K562 (cell line): ENCODE measurements around the gene KTI12. TPM values are rescaled to one million over a fixed set of nuclear protein-coding genes. Genes with fewer than 3 reads are reported as not detected.

Experiments used
- ATAC-seq: fragments of 200-7000 bp; cut with Tn5 transposase; 3 replicates; pipeline ENCODE4 v1.9.1; 2020; ENCODE audit warnings: moderate library complexity
- BruUV-seq: library from RNA; stranded (reverse); fragments of 400-500 nt; replicated peaks from 2 replicates; lab custom pipeline; 2021; lab: Mats Ljungman, UMichigan
- CTCF ChIA-PET: fragments of 300-600 bp; formaldehyde crosslinking; extraction: SDS; loops from one replicate; lab custom pipeline; 2021; ENCODE audit warnings: low intra/inter-chr PET ratio; lab: Yijun Ruan, JAX
- POLR2A ChIA-PET: fragments of 300-600, 350-650 bp; sonication (Branson Sonifier 250); formaldehyde crosslinking; extraction: SDS; loops from one replicate; lab custom pipeline; 2021; ENCODE audit warnings: antibody characterized with exemption, inconsistent platforms; lab: Yijun Ruan, JAX
- DNase-seq, 4 experiments: peaks; one replicate each; pipeline versions ENCODE4 v3.0.0 to v3.0.0-alpha.2; 2011 to 2018; ENCODE audit warnings: low spot score in 3 of 4, mixed read lengths in 3 of 4; ENCODE audit errors: extremely low read depth in 1 of 4
- FAIRE-seq: peaks from 2 replicates; lab custom pipeline; 2011; peaks lifted over from hg19 to GRCh38; lab: Jason Lieb, UNC
- H2AFZ ChIP-seq: 2 replicates; pipeline ENCODE4 v1.6.0; 2011; ENCODE audit warnings: low read depth, low read length, control low read depth, inconsistent platforms
- H3K27ac ChIP-seq: fragments of 200-600 bp; 3 replicates; pipeline ENCODE4 v1.8.0; 2011; ENCODE audit warnings: low read depth, mild to moderate bottlenecking, control low read depth, inconsistent platforms, low read length, moderate library complexity, mixed read lengths; ENCODE audit errors: extremely low read depth
- H3K27me3 ChIP-seq, 2 experiments: fragments of 300-600 bp in 1 of 2; 2 replicates in 1 of 2; 3 replicates in 1 of 2; pipeline versions ENCODE4 v1.6.0 to v1.8.0; 2011; ENCODE audit warnings: inconsistent platforms in 2 of 2, low read length in 2 of 2, mild to moderate bottlenecking in 1 of 2, mixed read lengths in 1 of 2, moderate library complexity in 1 of 2; ENCODE audit not compliant: control insufficient read depth in 2 of 2, insufficient read depth in 2 of 2
- H3K36me3 ChIP-seq: fragments of 300-600 bp; 3 replicates; pipeline ENCODE4 v1.8.0; 2011; ENCODE audit warnings: mild to moderate bottlenecking, low read length, inconsistent platforms; ENCODE audit not compliant: control insufficient read depth, insufficient read depth
- H3K4me1 ChIP-seq, 2 experiments: fragments of 200-600 bp in 1 of 2; replicated peaks in 1 of 2; 2 replicates in 1 of 2; 3 replicates in 1 of 2; pipeline versions ENCODE4 v1.5.1 to v1.8.0; 2011; ENCODE audit warnings: inconsistent platforms in 2 of 2, low read length in 2 of 2, mild to moderate bottlenecking in 1 of 2, mixed read lengths in 1 of 2, moderate library complexity in 1 of 2; ENCODE audit not compliant: control insufficient read depth in 2 of 2, insufficient read depth in 2 of 2
- H3K4me2 ChIP-seq: 2 replicates; pipeline ENCODE4 v1.6.1; 2011; ENCODE audit warnings: low read length, control low read depth, inconsistent platforms, mixed read lengths; ENCODE audit not compliant: insufficient read depth
- H3K4me3 ChIP-seq: fragments of 200-600 bp; sonication (generic), shearing (Covaris generic); 2 replicates; pipeline ENCODE4 v1.5.1; 2016; ENCODE audit warnings: control low read depth, inconsistent platforms
- H3K79me2 ChIP-seq: fragments of 200-600 bp; 3 replicates; pipeline ENCODE4 v1.8.0; 2011; ENCODE audit warnings: low read length, inconsistent platforms; ENCODE audit not compliant: control insufficient read depth, insufficient read depth
- H3K9ac ChIP-seq, 2 experiments: 2 replicates each; pipeline versions ENCODE4 v1.6.0 to v1.6.1; 2011; ENCODE audit warnings: low read depth in 2 of 2, low read length in 2 of 2, control low read depth in 1 of 2, inconsistent platforms in 1 of 2, mild to moderate bottlenecking in 1 of 2, mixed read lengths in 1 of 2; ENCODE audit not compliant: insufficient read depth in 1 of 2
- H3K9me1 ChIP-seq: one replicate; pipeline ENCODE4 v1.6.0; 2011; ENCODE audit warnings: inconsistent platforms, mild to moderate bottlenecking, low read length, moderate library complexity; ENCODE audit not compliant: control insufficient read depth, insufficient read depth
- H3K9me3 ChIP-seq: replicated peaks from 2 replicates; pipeline ENCODE4 v1.5.1; 2011; ENCODE audit warnings: low read depth, low read length, inconsistent platforms; ENCODE audit not compliant: control insufficient read depth, insufficient read depth
- H4K20me1 ChIP-seq: replicated peaks from 2 replicates; pipeline ENCODE4 v1.6.1; 2011; ENCODE audit warnings: low read length, inconsistent platforms, mixed read lengths; ENCODE audit not compliant: control insufficient read depth, insufficient read depth
- BHLHE40 ChIP-seq: IDR thresholded peaks from 2 replicates; pipeline ENCODE4 v1.6.1; 2011; ENCODE audit warnings: low read length, improper control_type of control experiment
- HSF4 ChIP-seq: fragments of 250-450 bp; sonication (Bioruptor Pico); IDR thresholded peaks from 2 replicates; pipeline ENCODE4 v2.1.2; 2022; ENCODE audit warnings: mild to moderate bottlenecking, moderate library complexity, borderline replicate concordance
- MAFF ChIP-seq: IDR thresholded peaks from 2 replicates; pipeline ENCODE4 v1.6.1; 2012; ENCODE audit warnings: low read length, improper control_type of control experiment
- NR3C1 ChIP-seq: sonication (generic); formaldehyde crosslinking; IDR thresholded peaks from 2 replicates; pipeline ENCODE4 v1.8.1; 2022; ENCODE audit warnings: missing genetic modification reagents
- RBFOX2 ChIP-seq: fragments of 200-400 bp; formaldehyde crosslinking; IDR thresholded peaks from 2 replicates; pipeline ENCODE4 v1.6.1; 2017; ENCODE audit warnings: low read depth, mild to moderate bottlenecking, low read length, moderate library complexity
- TAL1 ChIP-seq: fragments of 450-650 bp; IDR thresholded peaks from 2 replicates; pipeline ENCODE4 v1.6.1; 2016; ENCODE audit warnings: mild to moderate bottlenecking
- U2AF1 ChIP-seq: fragments of 200-400 bp; formaldehyde crosslinking; optimal IDR thresholded peaks from 2 replicates; pipeline ENCODE3; 2017; ENCODE audit warnings: mild to moderate bottlenecking, low read depth, low read length, moderate library complexity
- ZNF77 ChIP-seq: fragments of 250-450 bp; sonication (Bioruptor Pico); IDR thresholded peaks from 2 replicates; pipeline ENCODE4 v1.5.0; 2020
- WGBS: fragments of 100-300 bp; shearing (Covaris generic); methylation state at CpG from one replicate; pipeline ENCODE4 v1.1.6; 2016; ENCODE audit warnings: low coverage, mixed read lengths; ENCODE audit not compliant: insufficient coverage; ENCODE audit errors: missing lambda C conversion rate; 5-methylcytosine and 5-hydroxymethylcytosine counted together
- in situ Hi-C: fragments of 300-500 bp; cut with MboI; formaldehyde crosslinking; loops from 4 replicates; pipeline ENCODE4 v1.15.0; 2018; ENCODE audit warnings: inconsistent platforms, mixed read lengths
- intact Hi-C: fragments of 100-400 bp; cut with micrococcal nuclease; formaldehyde crosslinking; loops from 2 replicates; pipeline ENCODE4 v1.14.2; 2022
- polyA plus RNA-seq, 8 experiments: library from polyadenylated mRNA; depleted of rRNA in 4 of 8; stranded (reverse) in 5 of 8; unstranded in 3 of 8; fragments of >200 nt; fragmentation: Nextera tagmentation in 2 of 8; fragmentation: Illumina TruSeq in 1 of 8; extraction: Ambion mirVana in 2 of 8; extraction: Trizol in 1 of 8; gene quantifications; 2 replicates each; pipeline versions ENCODE4 v1.2.1 to v1.2.3, GENCODE V29; 2011 to 2014; ENCODE audit warnings: inconsistent platforms in 1 of 8, missing spikeins in 1 of 8
- total RNA-seq, 7 experiments: library from RNA; depleted of rRNA in 6 of 7; stranded (reverse); fragments of >200 nt in 6 of 7; fragmentation: Illumina TruSeq in 2 of 7; extraction: Trizol in 2 of 7; gene quantifications; 2 replicates each; pipeline versions ENCODE4 v1.2.1 to v1.2.3, GENCODE V29; 2011 to 2021; ENCODE audit warnings: low replicate concordance in 1 of 7

KTI12 gene
- total and polyA plus RNA-seq, 9 of the 15 experiments (the other 6 are each of a cell fraction or from before 2014, with no cell fraction given), result 3.1 to 22.8 (median 11.6) TPM

GRCh38 chr1:51998701-51999100 is 34.9 kb downstream of the KTI12 start:
- no peak overlapping the region for H3K27ac ChIP-seq
- H3K9ac ChIP-seq, result no peak overlapping the region
- no peaks in the 10 kb centered on the region for H3K79me2 ChIP-seq
- no peak overlapping the region for H3K4me3 ChIP-seq
- no peak overlapping the region for H3K4me2 ChIP-seq
- intact Hi-C loops, result no loop called here
- ChIA-PET CTCF (no interaction called here), POLR2A (interaction anchor here (1.1 kb wide), 1 partner anchor 121 kb away, joined by 3 read pairs; no protein-coding TSS in a partner anchor)
- H3K4me1 ChIP-seq, result no peaks in the 10 kb centered on the region
- H3K9me1 ChIP-seq, result no peaks in the 10 kb centered on the region
- BruUV-seq, result no TSS peak
- H3K27me3 ChIP-seq, result peaks cover 9 to 10% of the 10 kb centered on the region in 2 experiments; a peak in 4 of 5 replicates
- no peak for TF ChIP-seq NR3C1
- TF ChIP-seq U2AF1, result no peak
- TF ChIP-seq RBFOX2, result no peak
- H3K36me3 ChIP-seq, result no peaks in the 10 kb centered on the region
- in situ Hi-C loops, result loop anchor here (5.0 to 10.0 kb wide), 2 partner anchors 64 to 101 kb away; no protein-coding TSS in a partner anchor
- no peaks in the 10 kb centered on the region for H3K9me3 ChIP-seq
- no peaks in the 10 kb centered on the region for H4K20me1 ChIP-seq
- FAIRE-seq (no peak), DNase-seq (peak in 1 of 4 experiments; percentile 4), ATAC-seq (no peak)
- no peak overlapping the region for H2AFZ ChIP-seq
- 8% methylated on average over 1 of the region's 1 CpG for WGBS

- CTCF ChIA-PET, result no interaction called here
- in situ Hi-C loops, result loop anchor here (5.0 to 10.0 kb wide), 2 partner anchors 63 to 101 kb away; no protein-coding TSS in a partner anchor
Observed at GRCh38 chr1:51997974-51998382, 35.6 kb downstream of the KTI12 start.

More at GRCh38 chr1:51997974-51998382, 35.6 kb downstream of the KTI12 start:
- Histone ChIP-seq H3K9ac (no peak overlapping the region), H2AFZ (no peak overlapping the region), H3K9me3 (no peaks in the 10 kb centered on the region), H3K4me2 (no peak overlapping the region), H3K4me1 (no peaks in the 10 kb centered on the region), H3K79me2 (no peaks in the 10 kb centered on the region), H3K4me3 (no peak overlapping the region), H3K27ac (no peak overlapping the region), H3K36me3 (no peaks in the 10 kb centered on the region), H4K20me1 (no peaks in the 10 kb centered on the region), H3K9me1 (no peaks in the 10 kb centered on the region), H3K27me3 (peaks cover 13 to 16% of the 10 kb centered on the region in 2 experiments)
- intact Hi-C loops, result no loop called here
- BruUV-seq, result no TSS peak
- FAIRE-seq, result no peak
- POLR2A ChIA-PET, result no interaction called here
- TF ChIP-seq HSF4 (no peak), BHLHE40 (no peak), ZNF77 (CRISPR knock-in tag) (no peak), MAFF (no peak), TAL1 (no peak)
- ATAC-seq, result no peak
- peak in 1 of 4 experiments; percentile 4 for DNase-seq
- 20% methylated on average over 4 of the region's 5 CpGs for WGBS
